RWPE2 (cell line): ENCODE data around the gene RPS3A.
"Not testable (repeated sequence)": the region's sequence is repeated elsewhere in the genome, so short reads cannot be mapped to it uniquely, and the experiment has no call there.

Experiments
- ATAC-seq: fragments of 200-7000 bp; cut with Tn5 transposase; 3 replicates; pipeline ENCODE4 v1.9.1; 2021; ENCODE audit warnings: low read depth
- DNase-seq: peaks from one replicate; pipeline ENCODE4 v3.0.0-alpha.2; 2020; ENCODE audit warnings: low spot score
- H3K27ac ChIP-seq: fragments of 450-650 bp; 2 replicates; pipeline ENCODE4 v1.5.1; 2017; ENCODE audit warnings: mild to moderate bottlenecking; ENCODE audit not compliant: poor library complexity, severe bottlenecking
- H3K27me3 ChIP-seq: fragments of 250-450 bp; sonication (Bioruptor Pico); 2 replicates; pipeline ENCODE4 v1.5.1; 2021; ENCODE audit warnings: mild to moderate bottlenecking, moderate library complexity; ENCODE audit not compliant: insufficient read depth, poor library complexity, severe bottlenecking
- H3K36me3 ChIP-seq: fragments of 250-450 bp; sonication (Bioruptor Pico); 2 replicates; pipeline ENCODE4 v1.5.1; 2020; ENCODE audit warnings: low read depth, mild to moderate bottlenecking, moderate library complexity
- H3K4me1 ChIP-seq: fragments of 250-450 bp; sonication (Bioruptor Pico); 2 replicates; pipeline ENCODE4 v1.5.1; 2021; ENCODE audit warnings: mild to moderate bottlenecking, moderate library complexity; ENCODE audit not compliant: insufficient read depth, poor library complexity, severe bottlenecking
- H3K4me3 ChIP-seq: fragments of 250-450 bp; sonication (Bioruptor Pico); 2 replicates; pipeline ENCODE4 v1.5.1; 2021; ENCODE audit warnings: mild to moderate bottlenecking, moderate library complexity; ENCODE audit not compliant: severe bottlenecking
- H3K9me3 ChIP-seq: fragments of 250-450 bp; sonication (Bioruptor Pico); 2 replicates; pipeline ENCODE4 v1.5.1; 2021; ENCODE audit warnings: mild to moderate bottlenecking, moderate library complexity; ENCODE audit not compliant: severe bottlenecking
- CTCF ChIP-seq: fragments of 450-650 bp; IDR thresholded peaks from one replicate; pipeline ENCODE4 v1.5.1; 2017; ENCODE audit warnings: mild to moderate bottlenecking, moderate library complexity; ENCODE audit not compliant: poor library complexity, severe bottlenecking

The RPS3A gene

GRCh38 chr4:151129796-151130195 lies 30.4 kb downstream of the RPS3A start:
- Histone ChIP-seq H3K9me3 (no peaks in the 10 kb centered on the region), H3K27me3 (no peaks in the 10 kb centered on the region), H3K4me1 (no peaks in the 10 kb centered on the region), H3K27ac (no peak overlapping the region), H3K36me3 (peaks cover 66% of the 10 kb centered on the region), H3K4me3 (no peak overlapping the region)
- ATAC-seq, result no peak
- no peak for TF ChIP-seq CTCF
- no peak for DNase-seq

GRCh38 chr4:151133311-151133710 lies 33.9 kb downstream of the RPS3A start:
- DNase-seq (no peak), ATAC-seq (no peak)
- no peak overlapping the region for H3K4me3 ChIP-seq

GRCh38 chr4:151136048-151136447 lies 36.6 kb downstream of the RPS3A start:
- not testable (repeated sequence) for ATAC-seq, H3K9me3 ChIP-seq, H3K27me3 ChIP-seq, H3K4me3 ChIP-seq, H3K27ac ChIP-seq, DNase-seq, H3K4me1 ChIP-seq
- H3K36me3 ChIP-seq, result peaks cover 54% of the 10 kb centered on the region

More at GRCh38 chr4:151133311-151133710, 33.9 kb downstream of the RPS3A start:
- peaks cover 53% of the 10 kb centered on the region for H3K36me3 ChIP-seq
- H3K27ac ChIP-seq, result no peak overlapping the region
- TF ChIP-seq CTCF, result no peak
- no peaks in the 10 kb centered on the region for H3K27me3 ChIP-seq
- H3K9me3 ChIP-seq, result no peaks in the 10 kb centered on the region
- H3K4me1 ChIP-seq, result no peaks in the 10 kb centered on the region

GRCh38 chr4:151139814-151140213 lies 40.4 kb downstream of the RPS3A start:
- Histone ChIP-seq H3K27me3 (no peaks in the 10 kb centered on the region), H3K27ac (no peak overlapping the region), H3K9me3 (no peaks in the 10 kb centered on the region), H3K4me1 (no peaks in the 10 kb centered on the region), H3K36me3 (peaks cover 54% of the 10 kb centered on the region), H3K4me3 (no peak overlapping the region)
- TF ChIP-seq CTCF, result no peak
- ATAC-seq (no peak), DNase-seq (no peak)

GRCh38 chr4:151142758-151143157 lies 43.3 kb downstream of the RPS3A start:
- H3K27me3 ChIP-seq, result no peaks in the 10 kb centered on the region
- no peak overlapping the region for H3K27ac ChIP-seq
- no peak overlapping the region for H3K4me3 ChIP-seq
- H3K9me3 ChIP-seq, result no peaks in the 10 kb centered on the region
- no peak for TF ChIP-seq CTCF
- peaks cover 60% of the 10 kb centered on the region for H3K36me3 ChIP-seq
- no peak for ATAC-seq
- DNase-seq, result no peak
- no peaks in the 10 kb centered on the region for H3K4me1 ChIP-seq
